ENCODE results near the gene ATAD2B.

The ATAD2B gene

DNA sequence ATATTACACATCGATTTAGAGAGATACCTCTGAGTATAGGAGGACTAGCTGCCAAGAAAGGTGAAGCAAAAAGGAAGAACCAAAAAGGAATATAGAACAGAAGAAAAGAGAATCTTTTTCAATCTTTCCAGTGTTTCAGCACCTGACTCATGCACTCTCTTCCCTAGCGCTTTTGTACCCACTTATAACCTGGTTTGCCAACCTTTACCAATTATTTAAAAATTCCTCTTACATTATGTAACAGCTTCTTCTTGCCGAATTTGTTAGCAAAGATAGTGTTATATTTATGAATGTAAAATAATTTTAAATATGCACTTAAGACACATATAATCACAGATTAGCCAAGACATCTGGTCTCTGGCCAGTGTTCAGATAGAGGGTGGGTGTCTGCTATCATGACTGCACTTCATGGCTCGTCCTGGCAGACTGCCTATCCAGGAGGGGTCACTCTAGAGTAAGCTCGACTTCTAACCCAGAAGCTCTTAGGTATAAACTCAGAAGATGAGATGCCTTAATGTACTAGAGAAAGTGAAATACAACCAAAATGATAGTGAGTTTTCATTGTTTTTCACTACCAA, 122.9 kb downstream of the ATAD2B start:
- DNase-seq (ENCODE audit: low spot score) = no peak

DNA sequence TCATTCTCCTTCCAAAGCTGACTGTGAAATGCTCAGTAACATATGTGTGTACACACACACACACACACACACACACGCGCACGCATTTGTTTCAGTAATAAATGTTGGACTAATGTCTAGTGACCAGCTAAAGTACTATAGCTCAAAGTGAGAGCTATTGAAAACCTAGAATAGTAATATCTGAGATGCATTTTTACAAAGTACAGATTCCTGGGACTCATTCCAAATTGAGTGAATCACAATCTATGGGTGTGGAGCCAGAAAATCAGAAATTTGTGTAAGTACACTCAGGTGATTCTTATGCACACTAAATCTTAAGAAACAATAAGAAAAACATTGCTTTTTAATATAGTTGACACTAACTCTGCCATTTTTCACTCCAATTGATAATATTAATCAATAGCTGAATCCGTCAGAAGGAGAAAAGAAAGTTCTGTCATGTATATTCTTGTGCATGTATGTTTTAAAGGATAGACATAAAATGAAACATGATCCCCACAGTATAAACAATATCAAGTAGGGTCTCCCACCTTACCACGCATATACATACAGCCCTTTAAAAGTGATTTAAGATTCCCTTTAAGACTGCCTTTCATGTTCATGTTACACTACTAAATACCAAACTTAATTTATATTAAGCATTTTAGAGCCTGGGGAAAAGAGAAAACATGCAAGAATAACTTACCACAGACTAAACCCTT, 123.5 kb downstream of the ATAD2B start:
- no peaks in the 10 kb centered on the region for H3K27me3 ChIP-seq (ENCODE audit: insufficient read depth, poor library complexity, severe bottlenecking)
- no peak overlapping the region for H3K4me3 ChIP-seq (ENCODE audit: severe bottlenecking)
- H3K9me3 ChIP-seq (ENCODE audit: severe bottlenecking) = no peaks in the 10 kb centered on the region
- ATAC-seq (ENCODE audit: low read depth) = peak; percentile 88
- DNase-seq (ENCODE audit: low spot score) = no peak
- TF ChIP-seq, protein P1, sequence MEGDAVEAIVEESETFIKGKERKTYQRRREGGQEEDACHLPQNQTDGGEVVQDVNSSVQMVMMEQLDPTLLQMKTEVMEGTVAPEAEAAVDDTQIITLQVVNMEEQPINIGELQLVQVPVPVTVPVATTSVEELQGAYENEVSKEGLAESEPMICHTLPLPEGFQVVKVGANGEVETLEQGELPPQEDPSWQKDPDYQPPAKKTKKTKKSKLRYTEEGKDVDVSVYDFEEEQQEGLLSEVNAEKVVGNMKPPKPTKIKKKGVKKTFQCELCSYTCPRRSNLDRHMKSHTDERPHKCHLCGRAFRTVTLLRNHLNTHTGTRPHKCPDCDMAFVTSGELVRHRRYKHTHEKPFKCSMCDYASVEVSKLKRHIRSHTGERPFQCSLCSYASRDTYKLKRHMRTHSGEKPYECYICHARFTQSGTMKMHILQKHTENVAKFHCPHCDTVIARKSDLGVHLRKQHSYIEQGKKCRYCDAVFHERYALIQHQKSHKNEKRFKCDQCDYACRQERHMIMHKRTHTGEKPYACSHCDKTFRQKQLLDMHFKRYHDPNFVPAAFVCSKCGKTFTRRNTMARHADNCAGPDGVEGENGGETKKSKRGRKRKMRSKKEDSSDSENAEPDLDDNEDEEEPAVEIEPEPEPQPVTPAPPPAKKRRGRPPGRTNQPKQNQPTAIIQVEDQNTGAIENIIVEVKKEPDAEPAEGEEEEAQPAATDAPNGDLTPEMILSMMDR (IDR thresholded peaks at IDR 0.05; ENCODE audit: poor library complexity, severe bottlenecking) = no peak
- H3K4me1 ChIP-seq (ENCODE audit: insufficient read depth, poor library complexity, severe bottlenecking) = peaks cover 41% of the 10 kb centered on the region
- H3K27ac ChIP-seq (ENCODE audit: poor library complexity, severe bottlenecking) = peak overlapping the region; percentile 71
- H3K36me3 ChIP-seq (ENCODE audit: low read depth) = 0 out of 2 replicates have a peak, but pooled peaks cover 5% of the 10 kb centered on the region

More for the DNA sequence above, 122.9 kb downstream of the ATAD2B start:
- Histone ChIP-seq H3K9me3 (ENCODE audit: severe bottlenecking) (no peaks in the 10 kb centered on the region), H3K36me3 (ENCODE audit: low read depth) (peaks cover 11% of the 10 kb centered on the region), H3K4me3 (ENCODE audit: severe bottlenecking) (no peak overlapping the region), H3K27ac (ENCODE audit: poor library complexity, severe bottlenecking) (peak overlapping the region; percentile 71), H3K4me1 (ENCODE audit: insufficient read depth, poor library complexity, severe bottlenecking) (peaks cover 41% of the 10 kb centered on the region), H3K27me3 (ENCODE audit: insufficient read depth, poor library complexity, severe bottlenecking) (no peaks in the 10 kb centered on the region)
- ATAC-seq (ENCODE audit: low read depth) = peak; percentile 44
- TF ChIP-seq, protein P1 (IDR thresholded peaks at IDR 0.05; ENCODE audit: poor library complexity, severe bottlenecking) = peak; percentile 62

DNA sequence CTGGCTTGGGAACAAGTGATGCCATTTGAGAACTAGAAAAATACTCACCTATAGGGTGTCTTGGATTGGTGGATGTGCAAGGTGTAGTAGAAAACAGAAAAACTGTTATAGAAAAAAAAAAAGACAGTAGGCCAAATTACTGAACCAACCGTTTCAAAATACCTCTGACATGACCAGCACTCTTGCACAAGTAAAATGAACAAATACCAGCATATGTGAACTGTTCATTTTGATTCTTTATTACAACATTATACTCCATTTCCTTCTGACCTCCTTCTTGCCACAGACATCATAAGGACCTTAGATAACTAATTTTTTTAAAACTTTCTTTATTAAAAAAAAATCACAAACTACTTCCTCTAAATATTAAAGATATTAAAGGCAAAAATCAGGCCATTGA, 125.5 kb downstream of the ATAD2B start:
- no peaks in the 10 kb centered on the region for H3K27me3 ChIP-seq (ENCODE audit: insufficient read depth, poor library complexity, severe bottlenecking)
- TF ChIP-seq, protein P1 (IDR thresholded peaks at IDR 0.05; ENCODE audit: poor library complexity, severe bottlenecking) = no peak
- peaks cover 39% of the 10 kb centered on the region for H3K4me1 ChIP-seq (ENCODE audit: insufficient read depth, poor library complexity, severe bottlenecking)
- ATAC-seq (ENCODE audit: low read depth) (peak; percentile 48; the same call in 2 of the 3 replicates), DNase-seq (ENCODE audit: low spot score) (no peak)
- H3K27ac ChIP-seq (ENCODE audit: poor library complexity, severe bottlenecking) = peak overlapping the region; percentile 71
- H3K36me3 ChIP-seq (ENCODE audit: low read depth) = peaks cover 14% of the 10 kb centered on the region
- no peaks in the 10 kb centered on the region for H3K9me3 ChIP-seq (ENCODE audit: severe bottlenecking)
- no peak overlapping the region for H3K4me3 ChIP-seq (ENCODE audit: severe bottlenecking)

DNA sequence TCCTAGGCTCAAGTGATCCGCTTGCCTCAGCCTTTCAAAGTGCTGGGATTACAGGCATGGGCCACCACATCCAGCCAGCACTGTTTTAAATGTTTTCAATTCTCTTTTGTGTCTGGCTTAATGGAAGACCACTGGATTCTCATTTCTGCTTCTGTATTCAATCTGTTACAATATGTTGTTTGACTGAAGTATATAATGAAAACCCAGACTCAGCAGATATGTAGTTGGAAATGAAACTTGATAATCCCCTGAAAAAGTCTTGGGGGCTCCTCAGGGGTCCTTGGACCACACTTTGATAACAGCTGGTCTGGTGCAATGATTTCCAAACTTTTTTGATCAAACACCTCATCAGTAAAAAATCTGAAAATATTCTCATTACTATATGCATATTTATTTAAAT, 132.7 kb downstream of the ATAD2B start:
- Histone ChIP-seq H3K27ac (ENCODE audit: poor library complexity, severe bottlenecking) (no peak overlapping the region), H3K4me1 (ENCODE audit: insufficient read depth, poor library complexity, severe bottlenecking) (peaks cover 15% of the 10 kb centered on the region), H3K36me3 (ENCODE audit: low read depth) (peaks cover 14% of the 10 kb centered on the region), H3K27me3 (ENCODE audit: insufficient read depth, poor library complexity, severe bottlenecking) (no peaks in the 10 kb centered on the region), H3K4me3 (ENCODE audit: severe bottlenecking) (no peak overlapping the region), H3K9me3 (ENCODE audit: severe bottlenecking) (no peaks in the 10 kb centered on the region)
- DNase-seq (ENCODE audit: low spot score) = no peak
- ATAC-seq (ENCODE audit: low read depth) = no peak
- TF ChIP-seq, protein P1 (IDR thresholded peaks at IDR 0.05; ENCODE audit: poor library complexity, severe bottlenecking) = no peak

DNA sequence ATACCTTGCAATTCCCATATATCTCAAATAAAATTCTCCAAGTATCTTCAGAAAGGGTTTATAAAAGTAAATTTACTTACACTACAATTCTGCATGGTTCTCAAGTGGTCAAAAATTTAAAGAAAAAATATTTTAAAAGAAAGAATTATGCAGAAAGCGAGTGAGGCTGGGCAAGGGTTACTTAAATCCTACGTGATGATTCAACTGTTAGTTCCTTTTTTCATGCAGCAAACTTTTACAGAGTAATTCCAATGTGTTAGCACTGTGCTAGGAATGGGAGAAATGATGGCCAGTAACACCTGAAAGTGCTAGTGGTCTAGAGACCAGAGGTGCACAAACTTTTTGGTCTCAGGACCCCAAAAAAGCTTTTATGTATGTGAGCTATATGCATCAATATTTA, 133.4 kb downstream of the ATAD2B start:
- Histone ChIP-seq H3K27me3 (ENCODE audit: insufficient read depth, poor library complexity, severe bottlenecking) (no peaks in the 10 kb centered on the region), H3K36me3 (ENCODE audit: low read depth) (peaks cover 14% of the 10 kb centered on the region), H3K4me3 (ENCODE audit: severe bottlenecking) (no peak overlapping the region), H3K9me3 (ENCODE audit: severe bottlenecking) (no peaks in the 10 kb centered on the region), H3K4me1 (ENCODE audit: insufficient read depth, poor library complexity, severe bottlenecking) (peaks cover 23% of the 10 kb centered on the region), H3K27ac (ENCODE audit: poor library complexity, severe bottlenecking) (no peak overlapping the region)
- ATAC-seq (ENCODE audit: low read depth) = no peak
- TF ChIP-seq, protein P1 (IDR thresholded peaks at IDR 0.05; ENCODE audit: poor library complexity, severe bottlenecking) = no peak
- no peak for DNase-seq (ENCODE audit: low spot score)
